Mucosa of stomach (tissue), 1 donor: ENCODE data around the gene MMP11.

Experiments
- H3K27me3 ChIP-seq: one replicate; pipeline ENCODE4 v1.7.0; 2013; ENCODE audit warnings: mild to moderate bottlenecking, low read length; ENCODE audit not compliant: control insufficient read depth, insufficient read depth
- H3K36me3 ChIP-seq: one replicate; pipeline ENCODE4 v1.7.0; 2013; ENCODE audit warnings: low read length; ENCODE audit not compliant: control insufficient read depth, insufficient read depth
- H3K4me1 ChIP-seq: one replicate; pipeline ENCODE4 v1.7.0; 2013; ENCODE audit warnings: mild to moderate bottlenecking, low read length; ENCODE audit not compliant: control insufficient read depth, insufficient read depth
- H3K4me3 ChIP-seq: one replicate; pipeline ENCODE4 v1.7.0; 2013; ENCODE audit warnings: low read length
- H3K9ac ChIP-seq: one replicate; pipeline ENCODE4 v1.7.0; 2013; ENCODE audit warnings: mild to moderate bottlenecking, low read length, moderate library complexity
- H3K9me3 ChIP-seq: one replicate; pipeline ENCODE4 v1.7.0; 2013; ENCODE audit warnings: mild to moderate bottlenecking, low read length, moderate library complexity; ENCODE audit not compliant: control insufficient read depth
- donor health status: Pancreatic carcinoma.

The MMP11 gene

DNA sequence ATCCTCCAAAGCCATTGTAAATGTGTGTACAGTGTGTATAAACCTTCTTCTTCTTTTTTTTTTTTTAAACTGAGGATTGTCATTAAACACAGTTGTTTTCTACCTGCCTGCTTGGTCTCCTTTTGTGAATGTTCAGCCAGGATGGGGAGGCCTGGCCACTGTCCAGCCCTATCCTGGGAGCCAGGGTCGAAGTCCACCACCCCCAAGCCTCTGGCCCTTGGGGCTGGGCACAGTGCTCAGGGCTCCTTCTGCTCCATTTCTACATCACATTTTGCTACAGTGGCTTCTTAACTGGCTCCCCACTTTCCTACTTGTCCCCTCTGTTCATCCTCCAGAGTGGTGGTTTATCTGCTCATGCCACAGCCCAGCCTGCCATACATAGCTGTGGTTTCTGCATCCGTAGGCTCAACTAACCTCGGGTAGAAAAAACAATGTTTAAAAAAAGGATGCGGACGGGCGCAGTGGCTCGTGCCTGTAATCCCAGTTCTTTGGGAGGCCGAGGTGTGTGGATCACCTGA, 11.6 kb downstream of the MMP11 start:
- Histone ChIP-seq H3K4me1 (peaks cover 29% of the 10 kb centered on the region), H3K36me3 (no peaks in the 10 kb centered on the region), H3K9me3 (no peaks in the 10 kb centered on the region), H3K9ac (no peak overlapping the region), H3K4me3 (no peak overlapping the region), H3K27me3 (no peaks in the 10 kb centered on the region)

DNA sequence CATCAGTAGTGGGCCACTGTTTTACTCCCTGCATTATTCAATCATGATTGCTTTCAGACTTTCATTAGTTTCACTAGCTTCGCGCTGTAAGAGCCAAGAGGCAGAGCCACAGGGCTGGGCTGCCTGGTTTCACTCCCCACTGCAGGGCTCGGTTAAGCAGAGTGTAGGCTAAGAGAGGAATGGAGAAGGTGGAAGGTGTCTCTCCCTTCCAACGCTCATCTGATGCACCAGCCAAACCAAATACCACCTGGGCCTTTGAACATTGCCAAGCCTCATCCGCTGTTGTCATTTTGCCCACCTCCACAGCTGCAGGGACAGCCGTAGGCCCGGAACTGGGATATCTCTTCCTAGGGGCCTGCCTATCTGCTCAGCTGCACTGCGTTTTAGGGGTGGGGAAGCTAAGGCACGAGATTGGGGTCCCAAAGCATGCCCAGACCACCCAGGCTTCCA, 13.6 kb downstream of the MMP11 start:
- no peaks in the 10 kb centered on the region for H3K27me3 ChIP-seq
- no peak overlapping the region for H3K4me3 ChIP-seq
- H3K9ac ChIP-seq = peak overlapping the region; percentile 96
- H3K4me1 ChIP-seq = peaks cover 31% of the 10 kb centered on the region
- no peaks in the 10 kb centered on the region for H3K9me3 ChIP-seq
- no peaks in the 10 kb centered on the region for H3K36me3 ChIP-seq

DNA sequence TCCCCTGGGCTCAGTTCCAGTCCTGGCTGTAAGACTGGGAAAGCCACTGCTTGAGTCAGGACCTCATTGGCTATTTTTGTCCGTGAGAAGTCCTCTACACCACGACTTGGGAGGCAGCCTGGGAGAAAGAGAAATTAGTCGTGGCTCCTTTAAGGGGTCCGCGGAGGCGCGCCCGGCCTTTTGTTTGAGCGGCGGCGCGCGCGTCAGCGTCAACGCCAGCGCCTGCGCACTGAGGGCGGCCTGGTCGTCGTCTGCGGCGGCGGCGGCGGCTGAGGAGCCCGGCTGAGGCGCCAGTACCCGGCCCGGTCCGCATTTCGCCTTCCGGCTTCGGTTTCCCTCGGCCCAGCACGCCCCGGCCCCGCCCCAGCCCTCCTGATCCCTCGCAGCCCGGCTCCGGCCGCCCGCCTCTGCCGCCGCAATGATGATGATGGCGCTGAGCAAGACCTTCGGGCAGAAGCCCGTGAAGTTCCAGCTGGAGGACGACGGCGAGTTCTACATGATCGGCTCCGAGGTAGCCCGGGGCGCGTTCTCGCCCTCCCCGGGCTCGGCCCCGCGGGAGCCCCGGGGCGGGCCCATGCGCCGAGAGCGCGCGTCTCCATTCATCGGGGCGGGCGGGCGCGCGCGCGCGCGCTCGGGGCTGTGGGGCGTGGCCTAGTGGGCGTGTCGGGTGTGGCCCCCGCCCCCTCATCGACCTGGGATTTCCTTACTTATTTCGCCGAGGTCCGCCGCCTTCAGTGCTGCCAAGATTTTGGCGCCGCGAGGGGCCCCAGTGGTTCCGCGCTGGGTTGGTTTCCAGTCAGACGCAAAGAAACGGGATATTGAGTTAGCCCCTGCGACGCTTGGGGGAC, 14.3 kb downstream of the MMP11 start, which contains the start of gene SMARCB1:
TSS of gene SMARCB1 (plus strand) at position 215 of the 848 bp plus-strand sequence. CDS start at position 419, 204 bp downstream.
- Histone ChIP-seq H3K9ac (peak within 1 kb of the TSS; percentile 96), H3K9me3 (no peaks in the 10 kb centered on the region), H3K27me3 (no peaks in the 10 kb centered on the region), H3K4me1 (peaks cover 31% of the 10 kb centered on the region), H3K36me3 (no peaks in the 10 kb centered on the region), H3K4me3 (peak within 1 kb of the TSS; percentile 85)

DNA sequence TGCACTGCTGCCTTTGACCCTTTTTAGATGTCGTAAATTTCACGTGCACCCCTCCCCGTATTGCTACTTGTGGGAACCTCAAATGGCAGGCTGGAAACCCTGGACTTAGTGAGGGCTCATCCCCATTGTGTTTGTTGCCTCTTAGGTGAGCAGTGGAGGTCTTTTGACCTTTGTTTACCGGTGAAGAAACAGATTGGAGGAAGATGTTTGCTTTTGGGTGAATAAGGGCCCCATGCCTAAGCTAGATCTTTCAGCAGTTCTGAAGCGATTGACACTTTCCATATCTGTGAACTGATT, 14.9 kb downstream of the MMP11 start:
- Histone ChIP-seq H3K4me3 (peak overlapping the region; percentile 85), H3K9me3 (no peaks in the 10 kb centered on the region), H3K4me1 (peaks cover 31% of the 10 kb centered on the region), H3K9ac (peak overlapping the region; percentile 96), H3K27me3 (no peaks in the 10 kb centered on the region), H3K36me3 (no peaks in the 10 kb centered on the region)

DNA sequence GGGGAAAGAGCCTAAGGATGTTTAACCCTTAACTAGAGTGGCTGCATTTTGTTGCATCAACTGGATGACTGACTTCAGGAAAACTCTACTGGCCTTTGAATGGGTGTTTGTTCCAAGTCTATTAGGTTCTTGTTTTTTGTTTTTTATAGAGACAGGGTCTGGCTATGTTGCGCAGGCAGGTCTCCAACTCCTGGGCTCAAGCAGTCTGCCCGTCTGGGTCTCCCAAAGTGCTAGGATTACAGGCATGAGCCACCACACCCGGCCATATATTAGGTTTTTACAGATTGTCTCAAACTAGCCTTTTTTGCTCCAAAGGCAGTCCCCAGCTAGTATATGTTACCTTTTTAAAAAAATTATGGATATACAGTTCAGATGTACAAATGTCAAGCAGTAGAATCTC, 15.3 kb downstream of the MMP11 start:
- peak overlapping the region; percentile 85 for H3K4me3 ChIP-seq
- no peaks in the 10 kb centered on the region for H3K9me3 ChIP-seq
- H3K9ac ChIP-seq = peak overlapping the region; percentile 96
- peaks cover 31% of the 10 kb centered on the region for H3K4me1 ChIP-seq
- H3K36me3 ChIP-seq = no peaks in the 10 kb centered on the region
- H3K27me3 ChIP-seq = no peaks in the 10 kb centered on the region

DNA sequence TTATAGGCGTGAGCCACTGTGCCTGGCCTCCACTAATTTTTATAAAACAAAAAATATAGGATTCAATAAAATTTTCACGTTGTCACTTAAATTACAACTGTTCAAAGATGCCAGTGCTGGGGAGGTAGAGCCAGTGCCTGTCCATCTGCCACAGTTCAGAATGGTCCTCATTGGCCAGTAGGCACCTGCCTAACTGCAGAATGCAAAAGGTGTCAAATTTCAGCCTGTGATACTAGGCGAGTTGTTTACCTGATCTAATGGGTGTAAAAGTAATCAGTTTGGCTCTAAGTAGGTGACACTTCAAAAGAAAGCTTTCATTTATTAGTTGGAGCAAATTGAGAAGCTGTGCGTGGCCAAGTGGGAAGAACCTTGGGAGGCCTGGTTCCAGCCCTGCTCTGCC, 16.5 kb downstream of the MMP11 start:
- H3K36me3 ChIP-seq = no peaks in the 10 kb centered on the region
- no peaks in the 10 kb centered on the region for H3K27me3 ChIP-seq
- no peaks in the 10 kb centered on the region for H3K9me3 ChIP-seq
- no peak overlapping the region for H3K4me3 ChIP-seq
- H3K9ac ChIP-seq = no peak overlapping the region
- peaks cover 22% of the 10 kb centered on the region for H3K4me1 ChIP-seq

DNA sequence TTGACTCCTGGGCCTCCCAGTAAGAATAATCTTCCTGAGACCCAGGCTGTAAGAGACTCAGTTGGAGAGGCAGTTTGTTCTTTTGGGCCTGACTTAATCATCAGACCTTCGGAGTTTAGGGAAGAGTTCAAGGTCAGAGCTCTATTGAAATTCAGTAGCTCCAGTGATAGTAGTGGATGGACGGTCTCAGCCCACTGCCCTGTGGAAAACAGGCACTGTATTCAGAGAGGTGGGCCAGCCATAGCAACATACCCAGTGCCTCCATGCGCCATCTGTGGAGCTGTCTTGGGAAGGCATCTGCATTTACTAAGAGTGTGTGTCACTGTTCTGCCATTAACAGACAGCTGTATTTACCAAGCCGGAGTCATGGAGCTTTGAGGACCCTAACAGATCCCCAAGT, 17.0 kb downstream of the MMP11 start:
- H3K4me3 ChIP-seq = no peak overlapping the region
- H3K27me3 ChIP-seq = no peaks in the 10 kb centered on the region
- peaks cover 17% of the 10 kb centered on the region for H3K4me1 ChIP-seq
- H3K36me3 ChIP-seq = no peaks in the 10 kb centered on the region
- no peaks in the 10 kb centered on the region for H3K9me3 ChIP-seq
- no peak overlapping the region for H3K9ac ChIP-seq

DNA sequence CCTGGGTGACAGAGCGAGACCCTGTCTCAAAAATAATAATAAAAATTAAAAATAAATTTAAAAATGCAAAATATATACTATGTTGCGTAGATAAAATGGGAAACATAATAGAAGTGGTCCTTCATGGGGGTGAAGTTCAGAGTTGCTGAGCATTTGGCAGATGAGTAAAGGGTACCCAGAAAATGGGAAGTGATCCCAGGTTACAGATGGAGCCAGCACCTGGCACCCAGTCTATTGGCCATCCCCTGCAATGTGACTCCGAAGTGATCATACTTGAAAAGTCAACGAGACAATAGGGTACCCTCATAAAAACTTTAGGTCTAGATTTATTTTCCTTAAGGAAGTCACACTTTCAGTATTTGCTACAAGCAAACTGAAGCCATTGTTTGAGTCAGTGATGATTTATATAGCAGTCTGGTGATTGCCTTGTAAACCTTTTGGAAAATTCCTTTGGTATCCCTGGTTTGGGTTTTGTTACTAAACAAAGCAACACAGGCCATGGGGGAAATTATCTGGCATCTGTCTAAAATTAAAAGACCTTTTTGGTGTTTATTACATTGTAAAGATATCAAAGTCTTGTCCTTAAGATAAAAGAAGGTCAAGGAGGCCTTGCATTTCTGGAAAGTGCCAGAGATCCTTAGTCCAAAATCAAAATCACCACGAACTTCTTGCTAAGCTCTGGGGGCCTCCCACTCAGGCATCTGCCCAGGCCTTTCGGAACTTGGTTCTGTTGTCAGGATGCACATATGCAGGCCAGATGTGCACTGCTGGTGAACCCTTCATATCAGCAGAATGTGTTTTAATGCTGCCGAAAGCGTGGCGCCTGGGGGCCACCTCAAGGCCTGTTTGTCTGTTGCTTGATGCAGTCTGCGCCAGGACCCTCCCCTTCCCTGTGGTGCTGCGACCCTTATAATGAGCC, 18.4 kb downstream of the MMP11 start:
- Histone ChIP-seq H3K27me3 (no peaks in the 10 kb centered on the region), H3K9me3 (no peaks in the 10 kb centered on the region), H3K4me1 (peaks cover 16% of the 10 kb centered on the region), H3K36me3 (no peaks in the 10 kb centered on the region), H3K4me3 (no peak overlapping the region), H3K9ac (no peak overlapping the region)

DNA sequence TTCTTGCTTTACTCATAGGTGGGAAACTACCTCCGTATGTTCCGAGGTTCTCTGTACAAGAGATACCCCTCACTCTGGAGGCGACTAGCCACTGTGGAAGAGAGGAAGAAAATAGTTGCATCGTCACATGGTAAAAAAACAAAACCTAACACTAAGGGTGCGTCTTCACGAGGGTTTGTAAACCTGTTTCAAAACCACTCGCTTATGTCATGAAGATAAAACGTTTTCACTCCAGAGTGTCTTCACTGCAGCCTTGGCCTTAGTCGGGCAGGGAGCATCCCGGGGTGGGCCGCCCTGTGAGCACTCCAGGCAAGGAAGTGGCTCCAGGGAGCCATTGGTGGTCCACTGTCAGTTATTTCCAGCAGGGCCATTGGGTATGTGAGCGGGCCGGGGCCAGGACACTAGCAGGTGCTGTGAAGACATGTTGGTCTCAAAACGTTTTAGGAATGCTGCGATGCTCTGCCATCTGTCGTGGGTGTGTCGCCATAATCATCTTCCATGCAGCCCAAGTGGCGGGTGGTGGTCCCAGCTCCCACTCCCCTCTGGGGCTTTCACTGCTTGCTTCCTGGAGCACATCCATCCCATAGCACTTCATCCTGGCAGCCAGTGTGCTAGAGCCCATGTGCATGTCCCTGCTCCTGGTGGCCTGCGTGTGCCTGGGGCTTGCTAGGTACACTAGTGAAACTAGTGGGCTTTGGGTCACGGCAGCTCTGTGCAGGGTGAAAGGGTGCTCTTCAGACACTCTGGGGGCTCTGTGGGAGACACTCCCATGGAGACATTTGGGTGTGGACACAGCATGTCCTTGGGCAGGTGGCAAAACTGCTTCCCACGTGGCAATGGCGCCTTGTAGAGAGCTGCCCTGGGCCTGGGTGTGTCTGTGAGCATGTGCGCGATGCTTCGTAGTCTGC, 19.3 kb downstream of the MMP11 start:
- no peaks in the 10 kb centered on the region for H3K36me3 ChIP-seq
- peaks cover 10% of the 10 kb centered on the region for H3K4me1 ChIP-seq
- no peak overlapping the region for H3K9ac ChIP-seq
- no peaks in the 10 kb centered on the region for H3K27me3 ChIP-seq
- no peak overlapping the region for H3K4me3 ChIP-seq
- no peaks in the 10 kb centered on the region for H3K9me3 ChIP-seq

DNA sequence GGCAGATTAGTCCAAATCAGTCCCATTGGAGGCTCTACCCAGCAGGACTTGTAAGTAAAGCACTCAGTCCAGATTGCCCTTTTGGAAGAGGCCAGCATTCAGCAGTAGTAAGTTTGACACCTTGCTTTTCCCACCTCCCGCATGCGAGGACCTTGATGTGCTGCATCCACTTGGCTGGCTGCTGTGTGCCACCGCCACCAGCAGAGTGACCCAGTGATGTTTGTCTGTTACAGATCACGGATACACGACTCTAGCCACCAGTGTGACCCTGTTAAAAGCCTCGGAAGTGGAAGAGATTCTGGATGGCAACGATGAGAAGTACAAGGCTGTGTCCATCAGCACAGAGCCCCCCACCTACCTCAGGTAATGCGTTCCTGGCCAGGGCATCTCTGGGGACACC, 20.7 kb downstream of the MMP11 start:
- Histone ChIP-seq H3K27me3 (no peaks in the 10 kb centered on the region), H3K36me3 (peaks cover 5% of the 10 kb centered on the region), H3K4me1 (peaks cover 4% of the 10 kb centered on the region)

DNA sequence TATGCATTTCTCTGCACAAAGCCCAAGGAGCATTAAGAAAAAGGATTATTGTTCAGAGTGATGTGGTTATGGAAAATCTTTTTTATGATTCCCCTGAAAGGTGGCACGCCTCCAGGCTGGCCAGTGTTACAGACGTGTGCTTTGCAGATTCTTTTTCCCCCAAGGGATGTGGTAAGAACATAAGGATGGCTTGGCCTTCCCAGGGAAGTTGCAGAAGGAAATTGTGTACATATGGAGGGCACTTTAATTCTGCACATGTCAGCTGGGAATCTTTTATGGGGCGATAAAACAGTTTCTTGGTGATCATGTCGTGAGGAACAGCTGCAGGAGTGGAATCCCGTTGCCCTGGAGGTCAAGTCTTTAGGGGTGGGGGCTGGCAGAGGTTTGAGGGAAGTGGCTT, 23.8 kb downstream of the MMP11 start:
- Histone ChIP-seq H3K4me1 (no peaks in the 10 kb centered on the region), H3K9me3 (no peaks in the 10 kb centered on the region), H3K9ac (no peak overlapping the region), H3K4me3 (no peak overlapping the region), H3K27me3 (no peaks in the 10 kb centered on the region), H3K36me3 (peaks cover 5% of the 10 kb centered on the region)

More for the DNA sequence above, 20.7 kb downstream of the MMP11 start:
- no peak overlapping the region for H3K9ac ChIP-seq
- H3K9me3 ChIP-seq = no peaks in the 10 kb centered on the region
- no peak overlapping the region for H3K4me3 ChIP-seq
